ENCODE results near the gene TRIM47.

- TF ChIP-seq CTCF (IDR thresholded peaks at IDR 0.05), result no peak
- no peak for TF ChIP-seq POLR2A (IDR thresholded peaks at IDR 0.05)
Observed at GRCh38 chr17:75880266-75880665, 1.9 kb upstream of the TRIM47 start.
